AG09309 (cell line): Measurements from ENCODE around the gene FGF12.

Experiments used
- DNase-seq: peaks from one replicate; pipeline ENCODE4 v3.0.0-alpha.2; 2010; ENCODE audit warnings: low read depth
- H3K4me3 ChIP-seq: 2 replicates; pipeline ENCODE4 v1.5.1; 2011; ENCODE audit warnings: mild to moderate bottlenecking, low read depth, low read length, moderate library complexity; ENCODE audit not compliant: control insufficient read depth
- CTCF ChIP-seq: IDR thresholded peaks from 2 replicates; pipeline ENCODE4 v1.5.1; 2011; ENCODE audit warnings: mild to moderate bottlenecking, low read depth, low read length, inconsistent platforms; ENCODE audit not compliant: insufficient read depth, control insufficient read depth; ENCODE audit errors: missing control alignments

FGF12 gene

DNA sequence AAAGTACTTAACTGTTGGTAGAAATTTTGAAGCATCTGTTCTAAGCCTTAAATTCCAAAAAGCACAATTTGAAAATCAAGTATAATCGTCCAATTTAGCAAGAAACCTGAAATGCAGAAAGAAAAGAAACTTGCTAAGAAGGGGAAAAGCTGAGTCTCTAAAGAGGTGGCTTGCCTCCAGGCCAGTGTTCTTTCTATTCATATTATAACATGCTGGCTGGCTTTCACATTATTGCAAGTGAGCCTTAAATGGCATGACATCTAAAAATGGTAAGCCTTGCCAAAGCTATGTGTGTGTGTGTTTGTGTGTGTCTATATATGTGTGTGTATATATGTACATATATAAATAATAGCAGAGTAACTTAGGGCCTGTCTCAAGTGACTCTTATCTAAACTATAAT is 89.5 kb downstream of the FGF12 start:
- TF ChIP-seq CTCF = no peak
- H3K4me3 ChIP-seq = no peak overlapping the region
- no peak for DNase-seq

- H3K4me3 ChIP-seq = no peak overlapping the region
- TF ChIP-seq CTCF = no peak
Observed at GRCh38 chr3:192636517-192637444, 90.6 kb downstream of the FGF12 start.

GRCh38 chr3:192629429-192629828 is 97.9 kb downstream of the FGF12 start:
- no peak overlapping the region for H3K4me3 ChIP-seq
- TF ChIP-seq CTCF = no peak
- no peak for DNase-seq

More at GRCh38 chr3:192636517-192637444, 90.6 kb downstream of the FGF12 start:
- no peak for DNase-seq

DNA sequence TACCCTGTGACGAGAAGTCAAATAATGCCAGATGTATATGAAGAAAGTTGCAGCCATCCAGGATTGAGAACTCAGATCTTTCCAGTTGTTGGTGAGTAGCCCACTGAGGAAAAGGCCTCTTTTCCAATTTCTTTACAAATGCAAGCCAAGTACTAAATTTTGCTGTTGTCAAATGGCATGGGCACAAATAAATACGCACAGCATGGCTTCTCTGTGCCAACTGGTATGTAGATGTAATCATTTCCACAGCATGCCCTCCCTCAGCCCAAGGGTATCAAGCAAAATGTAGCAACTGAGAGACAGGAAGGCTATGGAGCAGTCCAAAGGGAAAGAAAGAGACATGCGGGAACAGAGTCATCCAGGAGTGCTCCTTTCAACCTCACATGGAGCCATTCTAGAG is 105.4 kb downstream of the FGF12 start:
- no peak for TF ChIP-seq CTCF
- H3K4me3 ChIP-seq = no peak overlapping the region
- DNase-seq = no peak

DNA sequence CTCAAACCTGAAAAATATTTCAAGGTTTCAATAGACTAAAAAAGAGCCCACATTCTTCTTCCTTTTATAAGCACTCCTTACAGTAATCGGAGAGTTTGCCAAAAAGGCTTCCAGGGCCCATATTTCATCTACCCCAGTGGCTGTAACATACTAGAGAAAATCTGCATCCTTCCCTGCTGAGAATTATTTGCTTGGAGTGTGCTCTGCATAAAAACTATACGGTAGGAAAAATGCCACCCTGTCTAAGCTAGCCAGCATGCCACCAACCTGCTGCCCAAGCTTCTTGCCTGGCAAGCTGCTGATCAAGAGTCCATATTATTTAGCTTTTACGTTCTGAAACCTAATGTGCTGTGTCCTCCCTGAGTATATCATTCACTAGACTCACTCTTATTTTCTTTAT is 107.1 kb downstream of the FGF12 start:
- DNase-seq = no peak
- no peak overlapping the region for H3K4me3 ChIP-seq
- TF ChIP-seq CTCF = no peak

- H3K4me3 ChIP-seq = no peak overlapping the region
- no peak for TF ChIP-seq CTCF
- no peak for DNase-seq
Observed at GRCh38 chr3:192611411-192611810, 115.9 kb downstream of the FGF12 start.
